ENCODE data around the gene BTNL2. TPM values are rescaled to one million over a fixed set of nuclear protein-coding genes. Genes with fewer than 3 reads are reported as not detected.
A peak's percentile ranks its signal among the peaks of the same experiment; 100 is the strongest.

BTNL2 gene
- total RNA-seq, 1 experiment from 2014 or later, result not detected

- ATAC-seq (no peak), DNase-seq (no peak)
- POLR2A ChIA-PET (ENCODE audit: unreplicated experiment), result no interaction called here
- CTCF ChIA-PET, result no interaction called here
- no peak overlapping the region for H3K27ac ChIP-seq (ENCODE audit: low read length)
- H2AFZ ChIP-seq (ENCODE audit: low read length), result no peak overlapping the region
- intact Hi-C loops (cut with micrococcal nuclease), result no loop called here
- no peaks in the 10 kb centered on the region for H3K79me2 ChIP-seq (ENCODE audit: low read length)
- no peak overlapping the region for H3K9ac ChIP-seq (ENCODE audit: low read length)
- H3K4me3 ChIP-seq (ENCODE audit: low read length), result no peak overlapping the region
- no peaks in the 10 kb centered on the region for H3F3A ChIP-seq (ENCODE audit: low read length, unreplicated experiment)
- H3K27me3 ChIP-seq (ENCODE audit: low read length), result no peaks in the 10 kb centered on the region
- TF ChIP-seq EZH2 (IDR thresholded peaks at IDR 0.05; ENCODE audit: low read length, unreplicated experiment), result no peak
- TF ChIP-seq CTCF (conservative IDR thresholded peaks at IDR 0.05; ENCODE audit: low read depth, low read length), result no peak
- no peak for TF ChIP-seq EZH2phosphoT487 (IDR thresholded peaks at IDR 0.05; ENCODE audit: borderline replicate concordance, low read length)
- H3K36me3 ChIP-seq (ENCODE audit: low read depth, low read length), result no peaks in the 10 kb centered on the region
- no peaks in the 10 kb centered on the region for H4K20me1 ChIP-seq (ENCODE audit: low read length)
- H3K4me2 ChIP-seq (ENCODE audit: low read length), result no peak overlapping the region
- H3K9me3 ChIP-seq (ENCODE audit: low read length), result no peaks in the 10 kb centered on the region
- no TSS peak for BruUV-seq (replicated peaks)
- no peaks in the 10 kb centered on the region for H3K9me2 ChIP-seq (replicated peaks; ENCODE audit: low read length)
- no peaks in the 10 kb centered on the region for H3K4me1 ChIP-seq (ENCODE audit: insufficient read depth, low read length)
Measured at GRCh38 chr6:32379545-32379944, 27.4 kb downstream of the BTNL2 start.

DNA sequence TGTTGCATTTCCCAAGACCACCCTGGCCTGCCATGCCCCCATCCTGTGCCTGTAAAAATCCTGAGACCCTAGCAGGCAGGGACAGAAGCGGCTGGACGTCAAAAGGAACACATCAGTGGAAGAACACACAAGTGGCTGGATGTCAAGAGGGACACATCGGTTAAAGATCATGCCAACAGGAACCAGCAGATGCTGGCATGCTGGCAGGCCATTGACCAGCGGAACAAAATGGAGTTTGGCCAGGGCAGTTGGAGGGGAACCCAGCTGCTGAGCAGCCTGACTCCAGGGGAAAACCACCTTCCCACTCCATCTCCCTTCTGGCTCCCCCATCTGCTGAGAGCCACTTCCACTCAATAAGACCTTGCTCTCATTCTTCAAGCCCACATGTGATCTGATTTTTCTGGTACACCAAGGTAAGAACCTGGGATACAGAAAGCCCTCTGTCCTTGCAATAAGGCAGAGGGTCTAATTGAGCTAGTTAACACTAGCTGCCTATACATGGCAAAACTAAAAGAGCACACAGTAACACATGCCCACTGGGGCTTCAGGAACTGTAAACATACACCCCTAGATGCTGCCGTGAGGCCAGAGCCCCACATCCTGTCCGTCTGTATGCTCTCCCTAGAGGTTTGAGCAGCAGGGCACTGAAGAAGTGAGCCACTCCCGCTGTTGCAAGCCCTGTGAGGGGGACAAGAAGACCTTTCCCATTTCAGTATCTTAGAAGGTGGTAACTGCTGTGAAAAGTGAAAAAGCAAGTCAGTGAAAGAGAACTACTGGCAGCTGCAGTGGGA, 31.0 kb downstream of the BTNL2 start:
- no peak overlapping the region for H3K4me2 ChIP-seq (ENCODE audit: low read length)
- no peak overlapping the region for H2AFZ ChIP-seq (ENCODE audit: low read length)
- H3K27ac ChIP-seq (ENCODE audit: low read length), result no peak overlapping the region
- H3K4me3 ChIP-seq (ENCODE audit: low read length), result no peak overlapping the region
- H3K9me2 ChIP-seq (replicated peaks; ENCODE audit: low read length), result no peaks in the 10 kb centered on the region
- DNase-seq, result no peak
- intact Hi-C loops (cut with micrococcal nuclease), result no loop called here
- no peaks in the 10 kb centered on the region for H3K36me3 ChIP-seq (ENCODE audit: low read depth, low read length)
- H4K20me1 ChIP-seq (ENCODE audit: low read length), result no peaks in the 10 kb centered on the region
- peaks cover 19% of the 10 kb centered on the region for H3K4me1 ChIP-seq (ENCODE audit: insufficient read depth, low read length)
- TF ChIP-seq EZH2phosphoT487 (IDR thresholded peaks at IDR 0.05; ENCODE audit: borderline replicate concordance, low read length) (no peak), CTCF (conservative IDR thresholded peaks at IDR 0.05; ENCODE audit: low read depth, low read length) (no peak), EZH2 (IDR thresholded peaks at IDR 0.05; ENCODE audit: low read length, unreplicated experiment) (no peak)
- no peak overlapping the region for H3K9ac ChIP-seq (ENCODE audit: low read length)
- no peak for ATAC-seq
- no peaks in the 10 kb centered on the region for H3F3A ChIP-seq (ENCODE audit: low read length, unreplicated experiment)
- POLR2A ChIA-PET (ENCODE audit: unreplicated experiment), result no interaction called here
- no peaks in the 10 kb centered on the region for H3K79me2 ChIP-seq (ENCODE audit: low read length)
- no TSS peak for BruUV-seq (replicated peaks)
- CTCF ChIA-PET, result no interaction called here
- H3K27me3 ChIP-seq (ENCODE audit: low read length), result no peaks in the 10 kb centered on the region
- no peaks in the 10 kb centered on the region for H3K9me3 ChIP-seq (ENCODE audit: low read length)

- peak within 1 kb of the TSS; percentile 37; the same call in 1 of the 2 replicates for H3K9ac ChIP-seq (ENCODE audit: low read length)
- CTCF ChIA-PET, result no interaction called here
Measured at GRCh38 chr6:32371803-32372202, 35.2 kb downstream of the BTNL2 start, which contains the start of gene TSBP1. Gene TSBP1 (minus strand): TSS chr6:32371903. CDS start chr6:32371706, 197 bp downstream.

More at GRCh38 chr6:32371803-32372202, 35.2 kb downstream of the BTNL2 start, which contains the start of gene TSBP1:
- peak within 1 kb of the TSS; percentile 13; the same call in 1 of the 2 replicates for H2AFZ ChIP-seq (ENCODE audit: low read length)
- TF ChIP-seq EZH2 (IDR thresholded peaks at IDR 0.05; ENCODE audit: low read length, unreplicated experiment) (no peak), CTCF (conservative IDR thresholded peaks at IDR 0.05; ENCODE audit: low read depth, low read length) (no peak), EZH2phosphoT487 (IDR thresholded peaks at IDR 0.05; ENCODE audit: borderline replicate concordance, low read length) (no peak)
- H3K4me3 ChIP-seq (ENCODE audit: low read length), result no peak within 1 kb of the TSS
- no peak for DNase-seq
- no peaks in the 10 kb centered on the region for H4K20me1 ChIP-seq (ENCODE audit: low read length)
- ATAC-seq, result no peak
- no peaks in the 10 kb centered on the region for H3K27me3 ChIP-seq (ENCODE audit: low read length)
- no peaks in the 10 kb centered on the region for H3K36me3 ChIP-seq (ENCODE audit: low read depth, low read length)
- no peaks in the 10 kb centered on the region for H3K9me3 ChIP-seq (ENCODE audit: low read length)
- no peaks in the 10 kb centered on the region for H3K9me2 ChIP-seq (replicated peaks; ENCODE audit: low read length)
- no peaks in the 10 kb centered on the region for H3K79me2 ChIP-seq (ENCODE audit: low read length)
- H3K4me2 ChIP-seq (ENCODE audit: low read length), result peak within 1 kb of the TSS; percentile 58
- no peaks in the 10 kb centered on the region for H3F3A ChIP-seq (ENCODE audit: low read length, unreplicated experiment)
- intact Hi-C loops (cut with micrococcal nuclease), result no loop called here
- POLR2A ChIA-PET (ENCODE audit: unreplicated experiment), result no interaction called here
- BruUV-seq (replicated peaks), result no TSS peak
- peak within 1 kb of the TSS; percentile 93 for H3K27ac ChIP-seq (ENCODE audit: low read length)
- H3K4me1 ChIP-seq (ENCODE audit: insufficient read depth, low read length), result peaks cover 36% of the 10 kb centered on the region

Measured in PC-3 (cell line).